Mesothelial cell of epicardium (in vitro differentiated cells): ENCODE results near the gene NCK1. TPM values are rescaled to one million over a fixed set of nuclear protein-coding genes. Genes with fewer than 3 reads are reported as not detected.
"Not testable (repeated sequence)": the region's sequence is repeated elsewhere in the genome, so short reads cannot be mapped to it uniquely, and the experiment has no call there.

Source experiments
- DNase-seq, 2 experiments: peaks; one replicate each; pipeline ENCODE4 v3.0.0; 2021; ENCODE audit warnings: low spot score in 2 of 2; ENCODE audit not compliant: unreplicated experiment in 2 of 2
- H3K27ac Mint-ChIP-seq: 2 replicates; pipeline ENCODE4 v1.8.0; 2021; ENCODE audit warnings: mixed read lengths
- H3K27me3 Mint-ChIP-seq: 2 replicates; pipeline ENCODE4 v1.8.0; 2021; ENCODE audit warnings: low read depth, mixed read lengths
- H3K36me3 Mint-ChIP-seq: 2 replicates; pipeline ENCODE4 v1.8.0; 2021; ENCODE audit warnings: mixed read lengths
- H3K4me1 Mint-ChIP-seq: 2 replicates; pipeline ENCODE4 v1.8.0; 2021; ENCODE audit warnings: mixed read lengths
- H3K4me3 Mint-ChIP-seq: 2 replicates; pipeline ENCODE4 v1.8.0; 2021; ENCODE audit warnings: mild to moderate bottlenecking, moderate library complexity, mixed read lengths
- H3K9me3 Mint-ChIP-seq: 2 replicates; pipeline ENCODE4 v1.8.0; 2021; ENCODE audit warnings: mixed read lengths
- CTCF ChIP-seq: fragments of 200-600 bp; sonication (generic); IDR thresholded peaks from one replicate; pipeline ENCODE4 v1.5.0; 2021; ENCODE audit warnings: antibody characterized with exemption; ENCODE audit not compliant: unreplicated experiment
- total RNA-seq: library from RNA; stranded (reverse); gene quantifications from 3 replicates; pipeline ENCODE4 v1.2.1, GENCODE V29; 2021

The NCK1 gene
- total RNA-seq, 1 donor from 2014 or later: 27.9 TPM

- no peaks in the 10 kb centered on the region for H3K27me3 Mint-ChIP-seq
- peaks cover 17% of the 10 kb centered on the region for H3K9me3 Mint-ChIP-seq
- H3K27ac Mint-ChIP-seq: no peak overlapping the region
- peaks cover 12% of the 10 kb centered on the region for H3K4me1 Mint-ChIP-seq
- H3K36me3 Mint-ChIP-seq: peaks cover 34% of the 10 kb centered on the region
- H3K4me3 Mint-ChIP-seq: no peak overlapping the region
- no peak for DNase-seq
- TF ChIP-seq CTCF: no peak
Measured at GRCh38 chr3:136869282-136869681, 7.3 kb downstream of the NCK1 start.

GRCh38 chr3:136872258-136872657, 10.2 kb downstream of the NCK1 start:
- not testable (repeated sequence) for H3K4me3 Mint-ChIP-seq, H3K4me1 Mint-ChIP-seq, H3K27ac Mint-ChIP-seq, DNase-seq, H3K27me3 Mint-ChIP-seq
- Mint-ChIP-seq H3K9me3 (peaks cover 25% of the 10 kb centered on the region), H3K36me3 (peaks cover 43% of the 10 kb centered on the region)

- H3K27ac Mint-ChIP-seq, H3K4me1 Mint-ChIP-seq, DNase-seq, H3K4me3 Mint-ChIP-seq, H3K27me3 Mint-ChIP-seq: not testable (repeated sequence)
- H3K36me3 Mint-ChIP-seq: peaks cover 34% of the 10 kb centered on the region
- H3K9me3 Mint-ChIP-seq: peaks cover 33% of the 10 kb centered on the region
Measured at GRCh38 chr3:136879510-136879909, 17.5 kb downstream of the NCK1 start.

GRCh38 chr3:136882571-136882970, 20.6 kb downstream of the NCK1 start:
- no peak for TF ChIP-seq CTCF
- Mint-ChIP-seq H3K4me1 (no peaks in the 10 kb centered on the region), H3K27ac (no peak overlapping the region), H3K36me3 (peaks cover 24% of the 10 kb centered on the region), H3K4me3 (no peak overlapping the region), H3K27me3 (no peaks in the 10 kb centered on the region), H3K9me3 (peaks cover 23% of the 10 kb centered on the region)
- no peak for DNase-seq

GRCh38 chr3:136883967-136884720, 22.1 kb downstream of the NCK1 start:
- H3K27ac Mint-ChIP-seq: no peak overlapping the region
- no peak for TF ChIP-seq CTCF

GRCh38 chr3:136885357-136886213, 23.6 kb downstream of the NCK1 start:
- no peak for DNase-seq
- H3K27me3 Mint-ChIP-seq: no peaks in the 10 kb centered on the region
- H3K36me3 Mint-ChIP-seq: peaks cover 17% of the 10 kb centered on the region
- H3K9me3 Mint-ChIP-seq: peaks cover 12% of the 10 kb centered on the region
- H3K4me1 Mint-ChIP-seq: no peaks in the 10 kb centered on the region
- no peak for TF ChIP-seq CTCF
- H3K27ac Mint-ChIP-seq: no peak overlapping the region
- no peak overlapping the region for H3K4me3 Mint-ChIP-seq

More at GRCh38 chr3:136883967-136884720, 22.1 kb downstream of the NCK1 start:
- H3K4me3 Mint-ChIP-seq: no peak overlapping the region
- DNase-seq: no peak
- H3K27me3 Mint-ChIP-seq: no peaks in the 10 kb centered on the region
- H3K4me1 Mint-ChIP-seq: no peaks in the 10 kb centered on the region
- peaks cover 9% of the 10 kb centered on the region for H3K9me3 Mint-ChIP-seq
- peaks cover 11% of the 10 kb centered on the region for H3K36me3 Mint-ChIP-seq
